H9 (cell line): ENCODE measurements around the gene GBE1. TPM values are rescaled to one million over a fixed set of nuclear protein-coding genes. Genes with fewer than 3 reads are reported as not detected.

ENCODE experiments used
- DNase-seq: peaks from one replicate; pipeline ENCODE4 v3.0.0-alpha.2; 2017
- H2AFZ ChIP-seq: one replicate; pipeline ENCODE4 v1.6.1; 2013; ENCODE audit warnings: mild to moderate bottlenecking, low read length, control low read depth, moderate library complexity
- H2AK5ac ChIP-seq: 2 replicates; pipeline ENCODE4 v1.6.1; 2013; ENCODE audit warnings: low read length, control low read depth, mixed read lengths; ENCODE audit not compliant: insufficient read length
- H2BK120ac ChIP-seq: one replicate; pipeline ENCODE4 v1.6.1; 2013; ENCODE audit warnings: low read depth, mild to moderate bottlenecking, low read length, control low read depth, inconsistent platforms; ENCODE audit not compliant: poor library complexity, severe bottlenecking
- H2BK12ac ChIP-seq: 2 replicates; pipeline ENCODE4 v1.6.1; 2013; ENCODE audit warnings: low read length, control low read depth, mixed read lengths, low read depth; ENCODE audit not compliant: insufficient read length
- H2BK15ac ChIP-seq: 2 replicates; pipeline ENCODE4 v1.6.1; 2013; ENCODE audit warnings: low read depth, low read length, control low read depth
- H2BK20ac ChIP-seq: one replicate; pipeline ENCODE4 v1.6.1; 2013; ENCODE audit warnings: low read depth, mild to moderate bottlenecking, low read length, control low read depth, inconsistent platforms; ENCODE audit not compliant: poor library complexity, severe bottlenecking
- H2BK5ac ChIP-seq: 2 replicates; pipeline ENCODE4 v1.6.1; 2013; ENCODE audit warnings: low read length, control low read depth, mixed read lengths; ENCODE audit not compliant: insufficient read length
- H3K14ac ChIP-seq: 2 replicates; pipeline ENCODE4 v1.6.1; 2013; ENCODE audit warnings: low read length, control low read depth; ENCODE audit not compliant: insufficient read depth
- H3K18ac ChIP-seq: 2 replicates; pipeline ENCODE4 v1.6.1; 2013; ENCODE audit warnings: low read depth, mild to moderate bottlenecking, mixed read lengths, low read length, control low read depth; ENCODE audit not compliant: insufficient read length
- H3K23ac ChIP-seq: 2 replicates; pipeline ENCODE4 v1.6.1; 2013; ENCODE audit warnings: low read length, control low read depth, mixed read lengths, low read depth; ENCODE audit not compliant: insufficient read length
- H3K23me2 ChIP-seq: 2 replicates; pipeline ENCODE4 v1.6.1; 2013; ENCODE audit warnings: low read depth, mild to moderate bottlenecking, mixed read lengths, low read length, control low read depth; ENCODE audit not compliant: insufficient read length, poor library complexity, severe bottlenecking
- H3K27ac ChIP-seq: 2 replicates; pipeline ENCODE4 v1.5.1; 2013; ENCODE audit warnings: low read length, control low read depth, mixed read lengths, low read depth; ENCODE audit not compliant: insufficient read length
- H3K27me3 ChIP-seq: 2 replicates; pipeline ENCODE4 v1.6.1; 2013; ENCODE audit warnings: low read length, control low read depth, inconsistent platforms; ENCODE audit not compliant: insufficient read depth
- H3K4ac ChIP-seq: 2 replicates; pipeline ENCODE4 v1.6.1; 2013; ENCODE audit warnings: low read depth, mild to moderate bottlenecking, control low read depth, inconsistent platforms, low read length, moderate library complexity
- H3K4me1 ChIP-seq: 2 replicates; pipeline ENCODE4 v1.6.1; 2013; ENCODE audit warnings: low read length, control low read depth, inconsistent platforms; ENCODE audit not compliant: insufficient read depth
- H3K4me2 ChIP-seq: 2 replicates; pipeline ENCODE4 v1.6.1; 2013; ENCODE audit warnings: low read length, control low read depth, mixed read lengths; ENCODE audit not compliant: insufficient read length, insufficient read depth
- H3K56ac ChIP-seq: 2 replicates; pipeline ENCODE4 v1.6.1; 2013; ENCODE audit warnings: low read depth, mild to moderate bottlenecking, mixed read lengths, low read length, control low read depth; ENCODE audit not compliant: insufficient read length
- H3K79me1 ChIP-seq: 2 replicates; pipeline ENCODE4 v1.6.1; 2013; ENCODE audit warnings: low read depth, mild to moderate bottlenecking, moderate library complexity, low read length, control low read depth, inconsistent platforms; ENCODE audit not compliant: insufficient read depth, poor library complexity, severe bottlenecking
- H3K79me2 ChIP-seq: 2 replicates; pipeline ENCODE4 v1.6.1; 2013; ENCODE audit warnings: low read length, control low read depth, inconsistent platforms; ENCODE audit not compliant: insufficient read depth
- H3K9ac ChIP-seq: 2 replicates; pipeline ENCODE4 v1.6.1; 2013; ENCODE audit warnings: low read length, control low read depth, mixed read lengths; ENCODE audit not compliant: insufficient read length; ENCODE audit errors: extremely low read depth
- H3K9me3 ChIP-seq: one replicate; pipeline ENCODE4 v1.6.1; 2013; ENCODE audit warnings: low read depth, low read length, inconsistent platforms; ENCODE audit not compliant: control insufficient read depth
- H3T11ph ChIP-seq: one replicate; pipeline ENCODE4 v1.6.1; 2013; ENCODE audit warnings: mild to moderate bottlenecking, low read length, control low read depth, inconsistent platforms
- H4K20me1 ChIP-seq: one replicate; pipeline ENCODE4 v1.6.1; 2013; ENCODE audit not compliant: control insufficient read depth, insufficient read length, insufficient read depth
- H4K5ac ChIP-seq: 2 replicates; pipeline ENCODE4 v1.6.1; 2013; ENCODE audit warnings: low read depth, mild to moderate bottlenecking, mixed read lengths, low read length, control low read depth; ENCODE audit not compliant: insufficient read length
- H4K8ac ChIP-seq: replicated peaks from 2 replicates; pipeline ENCODE4 v1.6.1; 2013; ENCODE audit warnings: low read length, control low read depth, mixed read lengths, low read depth; ENCODE audit not compliant: insufficient read length
- H4K91ac ChIP-seq: 2 replicates; pipeline ENCODE4 v1.6.1; 2013; ENCODE audit warnings: low read depth, mild to moderate bottlenecking, moderate library complexity, mixed read lengths, low read length, control low read depth; ENCODE audit not compliant: insufficient read length
- H3K27ac Mint-ChIP-seq, 3 experiments: 2 replicates in 2 of 3; 3 replicates in 1 of 3; pipeline ENCODE4 v1.8.0; 2020 to 2021; ENCODE audit warnings: mixed read lengths in 3 of 3, mild to moderate bottlenecking in 1 of 3, moderate library complexity in 1 of 3
- H3K27me3 Mint-ChIP-seq: 2 replicates; pipeline ENCODE4 v1.8.0; 2021; ENCODE audit warnings: low read depth, mild to moderate bottlenecking, moderate library complexity, mixed read lengths
- H3K36me3 Mint-ChIP-seq, 3 experiments: 2 replicates in 2 of 3; 3 replicates in 1 of 3; pipeline ENCODE4 v1.8.0; 2020 to 2021; ENCODE audit warnings: low read depth in 3 of 3, mixed read lengths in 3 of 3; ENCODE audit not compliant: insufficient read depth in 1 of 3
- H3K4me1 Mint-ChIP-seq, 2 experiments: 2 replicates each; pipeline ENCODE4 v1.8.0; 2020; ENCODE audit warnings: mixed read lengths in 2 of 2
- H3K4me3 Mint-ChIP-seq, 2 experiments: 2 replicates in 1 of 2; 3 replicates in 1 of 2; pipeline ENCODE4 v1.8.0; 2020 to 2021; ENCODE audit warnings: mild to moderate bottlenecking in 2 of 2, mixed read lengths in 2 of 2, moderate library complexity in 1 of 2
- H3K9me3 Mint-ChIP-seq, 2 experiments: 2 replicates in 1 of 2; 3 replicates in 1 of 2; pipeline ENCODE4 v1.8.0; 2020; ENCODE audit warnings: mild to moderate bottlenecking in 2 of 2, mixed read lengths in 2 of 2, moderate library complexity in 1 of 2
- WGBS: extraction: QIAGEN DNeasy Blood & Tissue Kit; methylation state at CpG from one replicate; pipeline ENCODE4 v1.1.7; 2013; ENCODE audit warnings: missing lambda C conversion rate, low lambda C conversion rate, mixed read lengths; ENCODE audit not compliant: insufficient read length; ENCODE audit errors: extremely low coverage; 5-methylcytosine and 5-hydroxymethylcytosine counted together
- total RNA-seq: library from RNA; stranded (reverse); gene quantifications from 2 replicates; pipeline ENCODE4 v1.2.1, GENCODE V29; 2021
- TF ChIP-seq, protein P1 (sequence below): fragments of 200-600 bp; sonication (generic); conservative IDR thresholded peaks from 3 replicates; pipeline ENCODE4 v1.8.0; 2021; ENCODE audit warnings: antibody characterized with exemption, mild to moderate bottlenecking

Gene GBE1
- total RNA-seq, 1 experiment from 2014 or later: 13.8 TPM

DNA sequence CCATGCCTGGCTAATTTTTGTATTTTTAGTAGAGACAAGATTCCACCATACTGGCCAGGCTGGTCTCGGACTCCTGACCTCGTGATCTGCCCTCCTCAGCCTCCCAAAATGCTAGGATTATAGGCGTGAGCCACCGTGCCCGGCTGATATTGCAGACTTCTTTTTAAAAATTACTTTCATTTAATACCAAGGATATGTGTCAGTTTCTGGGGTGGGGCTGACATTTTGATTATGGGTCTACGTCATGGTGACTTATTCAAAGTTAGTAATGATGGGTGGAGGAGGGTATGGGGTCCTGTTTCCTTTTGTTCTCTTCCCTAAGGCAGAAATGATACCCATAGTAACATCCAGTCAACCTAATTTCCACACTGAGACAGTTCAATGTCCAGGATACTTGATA is 34.7 kb downstream of the GBE1 start:
- H2BK15ac ChIP-seq: no peak overlapping the region
- H2BK120ac ChIP-seq: no peak overlapping the region
- H3K23ac ChIP-seq: no peak overlapping the region
- no peaks in the 10 kb centered on the region for H4K20me1 ChIP-seq
- H3K4me2 ChIP-seq: no peak overlapping the region
- no CpG with 5 or more reads among the region's 6 CpGs for WGBS
- H3K4me1 ChIP-seq: no peaks in the 10 kb centered on the region
- Mint-ChIP-seq H3K36me3 (no peaks in the 10 kb centered on the region), H3K9me3 (no peaks in the 10 kb centered on the region), H3K27me3 (no peaks in the 10 kb centered on the region), H3K4me1 (peaks cover 3 to 5% of the 10 kb centered on the region in 2 experiments; a peak in 3 of 4 replicates), H3K27ac (no peak overlapping the region), H3K4me3 (no peak overlapping the region)
- H3K79me2 ChIP-seq: 0 out of 2 replicates have a peak, but pooled peaks cover 2% of the 10 kb centered on the region
- no peak overlapping the region for H2BK20ac ChIP-seq
- H4K91ac ChIP-seq: no peak overlapping the region
- no peak overlapping the region for H2BK12ac ChIP-seq
- H3K14ac ChIP-seq: no peak overlapping the region
- no peak overlapping the region for H2AK5ac ChIP-seq
- no peak overlapping the region for H3K27ac ChIP-seq
- H3K4ac ChIP-seq: no peak overlapping the region
- no peak overlapping the region for H3K18ac ChIP-seq
- no peaks in the 10 kb centered on the region for H3K27me3 ChIP-seq
- no peak overlapping the region for H3K56ac ChIP-seq
- no peak overlapping the region for H4K8ac ChIP-seq
- DNase-seq: no peak
- H3T11ph ChIP-seq: no peak overlapping the region
- TF ChIP-seq, protein P1, sequence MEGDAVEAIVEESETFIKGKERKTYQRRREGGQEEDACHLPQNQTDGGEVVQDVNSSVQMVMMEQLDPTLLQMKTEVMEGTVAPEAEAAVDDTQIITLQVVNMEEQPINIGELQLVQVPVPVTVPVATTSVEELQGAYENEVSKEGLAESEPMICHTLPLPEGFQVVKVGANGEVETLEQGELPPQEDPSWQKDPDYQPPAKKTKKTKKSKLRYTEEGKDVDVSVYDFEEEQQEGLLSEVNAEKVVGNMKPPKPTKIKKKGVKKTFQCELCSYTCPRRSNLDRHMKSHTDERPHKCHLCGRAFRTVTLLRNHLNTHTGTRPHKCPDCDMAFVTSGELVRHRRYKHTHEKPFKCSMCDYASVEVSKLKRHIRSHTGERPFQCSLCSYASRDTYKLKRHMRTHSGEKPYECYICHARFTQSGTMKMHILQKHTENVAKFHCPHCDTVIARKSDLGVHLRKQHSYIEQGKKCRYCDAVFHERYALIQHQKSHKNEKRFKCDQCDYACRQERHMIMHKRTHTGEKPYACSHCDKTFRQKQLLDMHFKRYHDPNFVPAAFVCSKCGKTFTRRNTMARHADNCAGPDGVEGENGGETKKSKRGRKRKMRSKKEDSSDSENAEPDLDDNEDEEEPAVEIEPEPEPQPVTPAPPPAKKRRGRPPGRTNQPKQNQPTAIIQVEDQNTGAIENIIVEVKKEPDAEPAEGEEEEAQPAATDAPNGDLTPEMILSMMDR: no peak
- no peak overlapping the region for H3K9ac ChIP-seq
- no peaks in the 10 kb centered on the region for H3K23me2 ChIP-seq
- no peak overlapping the region for H2BK5ac ChIP-seq
- H3K9me3 ChIP-seq: no peaks in the 10 kb centered on the region
- H4K5ac ChIP-seq: no peak overlapping the region
- H2AFZ ChIP-seq: no peak overlapping the region
- no peaks in the 10 kb centered on the region for H3K79me1 ChIP-seq
